GM21390 (cell line): ENCODE data around the gene RDH12.
"Not testable (repeated sequence)": the region's sequence is repeated elsewhere in the genome, so short reads cannot be mapped to it uniquely, and the experiment has no call there.

Source experiments
- ATAC-seq: cut with Tn5 transposase; IDR thresholded peaks from one replicate; pipeline ENCODE4 v1.9.1; 2021; ENCODE audit not compliant: unreplicated experiment

RDH12 gene

DNA sequence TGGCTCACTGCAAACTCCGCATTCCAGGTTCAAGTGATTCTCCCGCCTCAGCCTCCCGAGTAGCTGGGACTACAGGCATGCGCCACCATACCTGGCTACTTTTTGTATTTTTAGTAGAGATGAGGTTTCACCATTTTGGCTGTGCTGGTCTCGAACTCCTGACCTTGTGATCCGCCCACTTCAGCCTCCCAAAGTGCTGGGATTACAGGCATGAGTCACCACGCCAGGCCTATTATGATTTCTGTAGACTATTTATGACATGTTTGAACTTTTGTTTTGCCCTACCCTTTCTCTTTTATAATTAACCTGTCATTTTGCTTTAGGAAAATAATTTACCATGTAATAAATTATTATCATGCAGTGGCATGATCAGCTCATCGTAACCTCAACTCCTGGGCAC is at the start of gene RDH12:
Gene RDH12, plus strand, starts transcription at position 395 of the 400 bp plus-strand sequence. CDS start 20,757 bp downstream, outside the sequence.
- ATAC-seq = not testable (repeated sequence)

DNA sequence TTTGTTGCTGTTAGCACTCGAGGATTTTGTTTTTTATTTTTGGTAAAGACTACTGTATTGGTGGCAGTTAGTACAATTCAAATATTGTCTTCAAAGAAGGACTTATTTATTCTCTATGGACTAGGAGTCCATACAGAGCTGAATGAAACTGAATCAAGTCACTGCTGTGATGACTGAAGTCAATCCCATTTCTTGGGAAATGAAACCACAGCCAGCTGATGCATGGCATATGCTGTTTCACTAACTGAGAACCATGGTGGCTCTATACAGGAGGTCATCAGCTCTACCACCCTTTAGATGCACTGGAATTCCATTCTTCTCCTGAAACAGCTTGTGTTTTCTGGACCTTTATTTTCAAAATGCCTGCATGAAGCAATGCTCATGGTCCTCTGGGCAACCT is 49.5 kb upstream of the RDH12 start:
- ATAC-seq = no peak

DNA sequence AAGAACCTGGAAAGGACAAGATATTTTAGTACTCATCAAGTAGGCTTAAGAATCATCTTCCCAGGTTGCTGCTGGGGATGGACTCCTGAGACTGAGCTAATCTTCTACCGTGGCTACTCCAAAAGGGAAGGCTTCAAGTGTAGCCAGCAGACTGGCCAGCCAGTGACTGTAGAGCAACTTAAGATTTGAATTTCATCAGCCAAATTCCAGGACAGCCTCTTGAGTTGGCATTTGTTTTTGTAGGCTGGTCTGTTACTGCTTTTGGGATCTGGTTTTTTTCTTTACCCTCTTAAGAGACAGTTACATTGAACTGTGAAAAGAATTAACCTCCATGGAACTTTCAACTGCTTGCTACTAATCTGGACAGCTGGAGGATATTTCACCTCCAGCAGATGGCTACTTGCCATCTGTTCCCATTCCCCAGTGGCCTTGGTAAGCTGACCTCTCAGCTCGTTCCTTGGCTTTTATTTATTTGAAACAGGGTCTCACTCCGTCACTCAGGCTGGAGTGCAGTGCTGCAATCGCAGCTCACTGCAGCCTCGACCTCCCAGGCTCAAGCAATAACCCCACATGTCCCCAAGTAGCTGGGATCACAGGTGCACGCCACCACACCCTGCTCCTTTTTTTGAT is 47.9 kb upstream of the RDH12 start:
- ATAC-seq = no peak

DNA sequence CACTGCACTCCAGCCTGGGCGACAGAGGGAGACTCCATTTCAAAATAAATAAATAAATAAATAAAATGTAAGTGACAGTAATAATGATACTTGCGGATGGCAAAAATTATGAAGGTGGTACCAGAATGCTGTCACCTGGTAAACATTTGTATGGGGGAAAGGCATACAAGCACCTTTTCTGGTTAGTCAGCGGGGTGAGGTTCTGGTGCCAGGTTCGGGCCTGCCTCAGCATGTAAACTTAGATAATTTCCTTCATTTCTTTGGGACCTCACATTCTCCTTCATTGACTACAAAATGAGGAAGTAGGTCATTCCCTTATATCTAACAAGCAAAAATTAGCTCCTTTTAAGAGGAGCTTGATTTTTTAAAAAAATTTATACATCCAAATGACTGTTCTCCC is 38.1 kb upstream of the RDH12 start:
- no peak for ATAC-seq

DNA sequence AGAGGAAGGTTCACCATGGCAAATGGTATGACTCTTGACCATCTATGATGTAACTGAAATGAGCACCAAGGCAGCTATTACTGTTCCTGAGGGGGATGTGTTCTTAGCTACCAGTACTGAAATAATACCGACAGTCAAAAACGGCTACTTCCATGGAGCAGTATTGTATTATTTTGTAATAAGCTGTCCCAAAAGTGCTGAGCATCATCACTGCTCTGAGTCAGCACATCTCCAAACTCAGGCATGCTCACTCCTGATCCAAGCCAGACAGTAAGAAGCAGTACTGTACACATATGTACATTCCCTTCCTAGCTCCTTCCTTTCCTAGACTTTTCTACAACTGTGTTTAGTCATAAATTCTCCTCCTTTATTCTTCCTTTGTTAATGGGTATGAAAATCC is 35.8 kb upstream of the RDH12 start:
- no peak for ATAC-seq

DNA sequence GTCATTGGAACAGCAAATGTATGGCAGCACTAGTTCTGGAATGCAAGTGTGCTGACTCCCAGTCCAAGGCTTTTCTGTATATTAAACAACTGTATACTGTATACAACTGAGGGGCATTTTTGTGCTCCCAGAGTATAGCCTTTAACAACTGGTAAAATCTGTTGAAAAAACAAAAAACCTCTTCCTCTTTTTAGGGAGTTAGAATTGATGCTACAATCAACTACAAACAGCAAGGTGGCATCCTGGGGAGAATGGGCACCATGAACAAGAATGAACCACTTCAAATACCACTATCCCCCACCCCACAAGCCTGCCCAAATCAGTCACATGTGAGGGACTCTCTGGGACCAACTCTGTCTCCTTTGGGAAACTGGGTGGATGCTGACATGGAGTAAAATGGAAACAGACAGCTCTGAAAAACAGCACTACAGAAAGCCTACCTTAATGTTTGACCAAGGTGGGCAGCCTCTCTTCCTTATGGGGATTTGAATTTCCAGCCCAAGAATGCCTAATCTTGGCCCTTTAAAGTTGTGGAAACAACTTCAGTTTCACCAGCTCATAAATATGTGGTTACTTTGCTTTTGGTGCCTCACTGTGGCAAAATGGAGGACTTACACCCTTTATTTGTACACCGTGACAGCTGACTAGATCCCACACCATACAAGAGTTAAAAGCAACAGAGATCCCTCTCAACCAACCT is 34.8 kb upstream of the RDH12 start:
- ATAC-seq = no peak

DNA sequence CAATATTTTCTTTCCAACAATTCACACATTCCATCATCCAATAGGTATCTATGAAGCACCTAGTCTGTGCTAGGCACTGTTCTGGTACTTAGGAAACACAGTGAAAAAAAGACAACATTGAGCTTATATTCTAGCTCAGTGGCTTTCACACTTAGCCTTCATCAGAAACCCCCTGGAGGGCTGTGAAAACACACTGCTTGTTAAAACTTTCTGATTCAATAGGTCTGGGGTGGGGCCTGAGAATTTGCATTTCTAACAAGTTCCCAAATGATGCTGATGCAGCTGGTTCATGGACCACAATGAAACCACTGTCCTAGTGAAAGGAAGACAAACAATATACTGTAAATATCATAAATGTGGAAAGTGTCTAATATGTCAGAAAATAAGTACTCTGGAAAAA is 33.1 kb upstream of the RDH12 start:
- ATAC-seq = no peak

DNA sequence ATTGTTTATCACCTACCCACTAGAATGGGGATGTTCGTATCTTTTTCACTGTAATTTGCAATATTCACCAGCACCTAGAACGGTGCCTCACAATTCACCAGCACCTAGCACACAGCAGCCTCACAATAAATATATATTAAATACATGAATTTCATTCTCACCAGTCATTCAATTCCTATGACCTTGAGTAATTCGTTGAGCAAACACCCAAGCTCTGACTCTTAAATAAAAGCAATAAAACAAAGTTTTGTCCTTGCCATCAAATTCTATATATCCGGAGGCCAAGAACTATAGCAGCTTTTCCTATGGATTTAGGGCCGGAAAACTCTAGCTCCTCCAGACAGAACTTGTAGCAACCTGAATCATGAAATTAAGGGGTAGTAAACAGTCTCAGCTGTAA is 28.2 kb upstream of the RDH12 start:
- no peak for ATAC-seq

DNA sequence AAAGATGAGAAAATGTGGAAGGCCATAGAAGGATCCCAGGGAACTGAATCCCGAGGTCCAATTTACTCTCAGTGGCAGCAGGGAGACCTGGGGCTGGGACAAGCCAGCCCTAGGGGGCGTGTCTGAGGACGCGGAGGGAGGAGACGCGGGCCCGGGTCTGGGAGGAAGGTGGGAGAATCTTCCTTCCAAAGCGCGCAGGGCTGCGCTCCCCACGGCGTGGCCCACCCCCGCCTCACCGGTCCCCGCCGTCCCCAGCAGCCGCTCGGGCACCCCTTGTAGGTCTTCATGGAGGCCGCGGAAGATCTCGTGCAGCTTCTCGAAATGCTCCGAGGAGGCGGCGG is 27.6 kb upstream of the RDH12 start:
- ATAC-seq = peak; percentile 48

DNA sequence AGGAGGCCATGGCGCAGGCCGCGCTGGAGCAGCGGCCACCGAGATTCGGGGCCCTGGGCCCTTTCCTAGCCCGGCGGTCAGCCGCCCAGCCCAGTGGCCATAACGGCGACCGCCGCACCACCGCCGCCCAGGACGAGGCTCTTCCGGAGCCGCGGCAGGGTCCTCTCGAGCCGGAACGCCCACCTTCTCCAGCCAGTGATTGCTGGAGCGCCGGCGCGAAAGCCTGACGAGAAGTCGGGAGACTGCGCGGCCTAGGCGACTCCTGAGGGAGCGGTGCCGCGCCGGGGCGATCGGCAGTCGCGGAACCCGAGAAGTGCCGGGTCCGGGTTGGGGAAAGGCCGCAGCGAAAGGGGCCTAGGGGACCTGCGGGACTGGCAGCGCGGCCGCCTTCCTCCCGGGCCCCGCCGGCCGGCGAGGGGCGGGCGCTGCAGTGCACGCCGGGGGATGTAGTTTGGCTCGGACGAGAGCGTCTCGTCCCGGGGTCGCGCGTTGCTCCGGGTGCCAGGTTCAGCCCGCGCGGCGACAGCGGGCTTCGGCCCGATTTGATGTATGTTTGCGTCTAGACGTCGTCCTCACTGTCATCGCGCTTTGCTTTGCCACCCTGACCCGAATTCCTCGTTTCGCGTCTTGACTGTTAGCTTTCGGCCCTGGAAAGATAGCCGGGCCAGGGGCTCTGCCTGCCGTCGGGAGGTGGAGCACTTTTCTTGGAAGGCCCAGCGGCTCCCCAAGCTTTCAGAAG is 27.0 kb upstream of the RDH12 start, which contains the start of gene VTI1B:
Gene VTI1B, minus strand, starts transcription at position 153 of the 739 bp plus-strand sequence. Its CDS starts 143 bp downstream, at position 10.
- ATAC-seq = peak; percentile 89

DNA sequence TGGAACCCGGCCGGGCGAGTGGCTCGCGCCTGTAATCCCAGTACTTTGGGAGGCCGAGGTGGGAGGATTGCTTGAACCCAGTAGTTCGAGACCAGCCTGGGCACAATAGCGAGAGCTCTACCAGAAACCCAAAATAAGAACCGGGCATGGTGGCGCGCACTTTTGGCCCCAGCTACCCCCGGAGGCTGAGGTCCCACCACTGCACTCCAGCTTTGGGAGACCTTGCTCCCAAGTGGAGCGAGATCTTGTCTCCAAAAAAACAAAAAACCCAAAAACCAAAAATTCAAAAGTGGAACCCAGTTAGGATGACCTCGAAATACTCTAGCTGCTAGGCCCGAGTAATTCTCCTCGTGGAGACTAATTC is 26.5 kb upstream of the RDH12 start:
- ATAC-seq = no peak

DNA sequence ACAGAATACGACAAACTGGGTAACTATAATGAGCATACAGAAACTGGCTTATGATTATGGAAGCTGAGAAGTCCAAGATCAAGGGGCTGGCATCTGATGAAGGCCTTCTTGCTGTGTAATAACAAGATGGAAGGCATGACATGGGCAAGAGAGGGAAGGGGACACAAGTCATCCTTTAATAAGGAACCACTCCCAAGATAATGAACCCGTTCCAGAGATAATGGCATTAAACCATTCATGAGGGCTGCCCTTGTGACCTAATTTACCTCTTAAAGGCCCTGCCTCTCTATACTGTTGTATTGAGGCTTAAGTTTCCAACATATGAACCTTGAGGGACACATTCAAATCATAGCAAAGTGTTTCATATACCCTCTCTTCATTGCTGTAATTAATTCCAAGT is 22.7 kb upstream of the RDH12 start:
- no peak for ATAC-seq

DNA sequence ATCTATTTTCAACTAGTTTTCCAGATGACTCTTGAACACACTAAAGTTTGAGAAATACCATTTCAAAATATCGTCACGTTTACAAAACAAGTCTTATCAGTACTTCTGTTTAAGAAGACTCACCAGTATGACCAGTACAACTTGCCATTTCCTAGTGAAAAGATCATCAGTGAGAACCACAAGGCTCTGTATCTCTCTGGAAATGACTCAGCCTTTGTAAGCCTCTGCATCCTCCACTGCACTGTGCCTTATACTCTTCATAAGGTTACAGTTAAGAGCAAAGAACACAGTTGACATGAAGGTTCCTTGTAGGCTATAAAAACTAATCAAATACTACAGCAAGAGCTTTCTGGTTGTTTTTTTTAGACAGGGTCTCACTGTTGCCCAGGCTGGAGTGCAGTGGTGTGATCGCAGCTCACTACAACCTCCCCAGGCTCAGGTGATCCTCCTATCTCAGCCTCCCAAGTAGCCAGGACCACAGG is 21.5 kb upstream of the RDH12 start:
- ATAC-seq = peak; percentile 99

DNA sequence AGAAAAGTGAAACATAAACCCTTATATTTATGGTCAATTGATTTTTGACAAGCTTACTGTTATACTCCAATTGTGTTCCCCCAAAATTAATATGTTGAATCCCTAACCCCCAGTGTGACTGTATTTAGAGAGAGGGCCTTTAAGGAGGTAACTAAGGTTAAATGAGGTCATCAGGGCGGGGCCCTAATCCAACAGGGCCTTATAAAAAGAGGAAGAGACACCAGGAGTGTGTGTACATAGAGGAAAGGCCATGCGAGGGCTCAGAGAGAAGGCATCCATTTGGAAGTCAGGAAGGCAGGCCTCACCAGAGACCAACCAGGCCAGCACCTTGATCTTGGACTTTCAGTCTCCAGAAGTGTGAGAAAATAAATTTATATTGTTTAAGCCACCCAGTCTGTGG is 20.7 kb upstream of the RDH12 start:
- ATAC-seq = no peak

DNA sequence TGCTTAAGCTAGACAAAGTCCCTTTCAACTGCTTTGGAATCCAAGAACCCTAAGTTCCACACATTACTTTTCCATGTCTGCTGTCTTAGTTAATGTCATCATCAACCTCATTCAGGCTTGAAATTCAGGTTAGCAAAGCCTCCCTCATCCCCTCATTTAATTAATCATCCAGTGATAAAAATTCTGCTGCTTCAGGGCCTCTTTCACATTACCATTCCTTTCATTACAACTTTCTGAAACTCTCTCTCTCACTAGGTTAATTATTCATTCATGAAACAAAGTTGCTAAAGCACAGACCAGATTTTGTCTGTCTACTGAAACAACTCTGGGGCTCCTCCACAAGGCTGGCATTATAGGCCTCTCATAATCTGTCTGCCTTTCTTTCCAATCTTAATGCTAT is 17.8 kb upstream of the RDH12 start:
- no peak for ATAC-seq

DNA sequence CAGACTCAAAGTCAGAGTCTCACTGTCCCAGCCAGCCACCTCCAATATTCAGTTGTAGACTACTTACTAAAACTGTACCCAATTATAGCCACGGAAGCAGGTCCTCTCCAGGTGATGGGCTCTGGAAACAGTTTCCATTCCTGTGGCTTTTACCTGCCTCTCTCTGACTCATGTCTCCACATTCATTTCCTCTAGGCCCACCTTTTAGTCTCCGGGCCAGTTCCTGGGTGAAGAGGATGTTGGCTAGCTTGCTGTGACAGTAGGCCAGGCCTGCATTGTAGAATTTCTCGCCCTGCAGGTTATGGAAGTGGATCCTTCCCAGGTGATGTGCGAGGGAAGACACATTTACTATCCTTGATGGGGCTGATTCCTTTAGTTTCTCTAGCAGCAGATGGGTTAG is 11.7 kb upstream of the RDH12 start:
- ATAC-seq = no peak

DNA sequence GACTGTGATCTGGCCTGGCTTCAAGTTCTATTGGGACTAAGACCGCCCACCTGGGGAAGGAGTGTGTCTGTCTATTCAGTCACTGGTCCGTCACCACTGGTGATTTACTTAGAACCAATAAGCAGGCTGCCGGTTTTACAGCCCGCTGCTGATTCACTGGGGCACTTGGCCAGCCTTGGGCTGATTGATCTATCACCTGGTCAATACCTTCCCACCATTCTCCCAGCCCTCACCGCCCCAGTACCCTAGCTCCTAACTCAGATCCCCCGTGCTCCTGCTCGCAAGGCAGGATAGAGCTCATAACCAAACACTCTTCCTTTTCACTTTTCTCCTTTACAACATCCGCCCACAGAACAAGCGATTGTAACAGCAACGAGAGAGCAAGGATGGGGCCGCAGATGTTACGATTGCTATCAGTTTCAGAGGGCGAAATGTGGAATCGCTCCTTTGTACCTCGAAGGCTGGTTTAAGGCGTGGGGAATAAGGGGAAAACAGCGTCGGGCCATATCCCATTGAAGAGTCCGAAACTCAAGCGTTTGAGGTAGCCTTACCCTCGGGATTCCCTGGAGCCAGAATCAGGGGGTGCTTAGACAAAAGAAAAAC is 6.8 kb upstream of the RDH12 start:
- ATAC-seq = peak; percentile 91

DNA sequence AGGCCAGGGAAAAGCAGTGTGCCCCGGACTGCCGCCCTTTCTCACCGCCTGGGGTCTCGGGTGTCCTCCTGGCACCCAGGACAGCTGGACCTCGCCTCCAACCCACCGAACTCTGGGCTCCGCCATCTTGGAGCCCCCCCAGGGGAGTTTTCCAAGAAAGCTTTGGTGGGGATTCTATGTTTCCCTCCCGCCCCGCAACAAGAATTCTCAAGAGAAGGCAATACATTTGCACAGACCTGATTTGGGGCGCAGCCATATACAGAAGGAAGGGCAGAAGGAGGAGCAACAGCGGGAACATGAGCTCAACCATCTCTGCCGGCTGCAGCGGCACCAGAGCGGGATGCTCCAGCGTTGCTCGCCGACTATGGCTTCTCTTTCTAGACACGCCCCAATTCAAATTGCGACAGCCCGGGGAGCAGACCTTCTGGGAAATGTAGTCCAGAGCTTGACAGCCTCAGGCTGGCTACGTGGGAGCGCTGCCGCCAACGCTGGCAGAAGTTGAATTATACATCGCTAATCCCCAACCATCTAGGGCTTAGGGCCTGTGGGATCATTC is 6.2 kb upstream of the RDH12 start, which contains the start of gene RDH11:
Gene RDH11, minus strand, starts transcription at position 371 of the 556 bp plus-strand sequence. Its CDS starts 61 bp downstream, at position 310.
- ATAC-seq = peak; percentile 89

DNA sequence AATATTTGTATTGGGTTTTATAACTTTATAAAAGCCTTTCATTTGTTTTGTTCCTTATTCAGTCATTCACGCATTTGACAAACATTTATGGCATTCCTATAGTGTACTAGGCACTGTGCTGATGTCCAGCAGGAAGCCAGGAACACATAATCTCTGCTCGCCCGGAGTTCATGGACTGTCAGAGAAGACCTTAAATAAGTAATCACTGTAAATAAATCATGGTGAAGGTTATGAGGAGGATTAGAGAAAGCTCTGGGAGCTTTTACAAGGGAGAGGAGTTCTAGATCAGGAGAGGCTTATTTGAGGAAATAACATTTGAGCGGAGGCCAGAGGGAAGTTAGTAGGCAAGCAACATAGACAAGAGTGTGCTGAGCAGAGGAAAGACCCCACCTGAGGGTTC is 4.7 kb upstream of the RDH12 start:
- no peak for ATAC-seq

DNA sequence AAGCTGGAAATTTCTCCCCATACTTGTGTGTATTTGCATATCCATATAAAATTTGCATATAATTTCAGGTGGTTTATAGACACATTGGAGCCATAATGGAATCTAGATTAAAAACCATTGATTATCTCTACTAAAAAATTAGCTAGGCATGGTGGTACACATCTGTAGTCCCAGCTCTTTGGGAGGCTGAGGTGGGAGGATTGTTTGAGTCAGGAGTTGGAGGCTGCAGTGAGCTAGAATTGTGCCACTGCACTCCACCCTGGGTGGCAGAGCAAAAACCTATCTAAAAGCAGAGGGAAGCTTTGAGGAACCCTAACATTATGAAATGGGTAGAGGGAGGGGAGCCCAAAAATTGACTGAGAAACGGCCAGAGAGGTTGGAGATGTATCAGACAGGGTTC is 3.5 kb upstream of the RDH12 start:
- ATAC-seq = no peak

DNA sequence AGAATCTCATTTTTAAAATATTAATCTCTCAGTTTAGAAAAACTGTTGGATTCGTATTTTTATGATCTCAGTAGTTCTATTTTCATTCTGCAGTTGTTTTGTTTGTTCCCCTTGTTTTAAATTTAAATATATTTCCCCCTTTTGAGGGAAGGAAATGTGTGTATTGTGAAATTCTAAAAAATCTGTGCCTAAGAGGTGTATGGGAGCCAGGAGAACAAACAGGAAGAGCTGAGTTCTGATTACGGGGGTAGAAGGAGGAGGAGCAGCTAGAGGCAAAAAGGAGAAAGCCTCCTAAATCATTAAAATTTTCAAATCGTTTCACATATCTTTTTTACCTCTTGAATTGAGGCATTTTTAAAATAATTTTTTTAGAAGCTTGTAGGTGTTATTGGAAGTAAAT is 2.3 kb downstream of the RDH12 start:
- no peak for ATAC-seq
